ENCODE measurements around the gene ENTPD5. TPM values are rescaled to one million over a fixed set of nuclear protein-coding genes. Genes with fewer than 3 reads are reported as not detected.
"Not testable (repeated sequence)": the region's sequence is repeated elsewhere in the genome, so short reads cannot be mapped to it uniquely, and the experiment has no call there.

ENTPD5 gene
- total RNA-seq, 5 donors from 2014 or later (not counting 1 experiment from before 2014, with no cell fraction given): 7.8 to 14.6 (median 11.6) TPM

- ATAC-seq (replicated peaks in 1 of 4): no peak
- Mint-ChIP-seq H3K9me3 (no peaks in the 10 kb centered on the region), H3K27ac (no peak overlapping the region), H3K36me3 (peaks cover 17% of the 10 kb centered on the region), H3K4me3 (no peak overlapping the region), H3K4me1 (no peaks in the 10 kb centered on the region), H3K27me3 (no peaks in the 10 kb centered on the region)
- ChIA-PET POLR2A (interaction anchor here in 1 of 2 donors (0.5 kb wide), 1 partner anchor 41 kb away, joined by 5 read pairs; no protein-coding TSS in a partner anchor), CTCF (no interaction called here)
- no CpG with 5 or more reads among the region's 2 CpGs for WGBS (ENCODE audit: insufficient coverage)
- Histone ChIP-seq H3K27me3 (replicated peaks in 1 of 2; ENCODE audit: control insufficient read depth in 2 of 2, extremely low read depth in 1 of 2, insufficient read depth in 2 of 2, low read length in 1 of 2) (no peaks in the 10 kb centered on the region), H3K4me3 (ENCODE audit: control insufficient read depth in 1 of 2, extremely low read depth in 1 of 2, low read length in 1 of 2) (no peak overlapping the region), H3K27ac (ENCODE audit: low read length) (no peak overlapping the region), H3K4me1 (ENCODE audit: control insufficient read depth in 1 of 2, extremely low read depth in 1 of 2, insufficient read depth in 2 of 2, low read length in 2 of 2) (no peaks in the 10 kb centered on the region), H3K36me3 (ENCODE audit: control insufficient read depth in 2 of 2, extremely low read depth in 1 of 2, insufficient read depth in 1 of 2, low read length in 1 of 2) (no peaks in the 10 kb centered on the region), H3K9me3 (no peaks in the 10 kb centered on the region)
- no peak for DNase-seq
Measured at GRCh38 chr14:73996731-73997107, 22.4 kb downstream of the ENTPD5 start.

DNA sequence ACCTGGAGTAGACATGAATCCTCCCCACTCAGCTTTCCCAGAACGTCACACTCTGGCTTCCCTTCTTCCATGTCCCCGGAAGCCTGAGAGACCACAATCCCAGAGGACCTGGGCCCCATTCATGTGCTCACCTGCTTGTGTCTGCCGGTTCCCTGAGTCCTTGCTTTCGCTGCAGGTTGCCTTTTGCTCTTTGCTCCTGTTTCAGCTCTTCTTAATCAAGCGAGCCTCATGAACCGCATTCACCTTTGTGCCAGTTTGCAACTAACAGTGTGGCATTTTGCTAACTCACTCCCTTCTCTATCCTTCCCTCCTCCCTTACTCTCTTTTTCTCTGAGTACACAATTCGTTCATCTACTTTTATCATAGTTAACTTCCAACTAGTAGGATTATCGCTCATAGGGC lies 23.1 kb downstream of the ENTPD5 start:
- DNase-seq (no peak), ATAC-seq (replicated peaks in 1 of 4) (no peak)
- H3K9me3 Mint-ChIP-seq: no peaks in the 10 kb centered on the region
- H3K27me3 Mint-ChIP-seq: no peaks in the 10 kb centered on the region
- ChIA-PET CTCF (interaction anchor here in 1 of 2 donors (1.0 kb wide), 1 partner anchor 41 kb away, joined by 9 read pairs; no protein-coding TSS in a partner anchor), POLR2A (no interaction called here)
- no peak overlapping the region for H3K27ac Mint-ChIP-seq
- 94% methylated on average over 7 of the region's 8 CpGs for WGBS (ENCODE audit: insufficient coverage)
- H3K9me3 ChIP-seq: no peaks in the 10 kb centered on the region
- no peak overlapping the region for H3K4me3 ChIP-seq (ENCODE audit: control insufficient read depth in 1 of 2, extremely low read depth in 1 of 2, low read length in 1 of 2)
- no peaks in the 10 kb centered on the region for H3K4me1 Mint-ChIP-seq
- no peaks in the 10 kb centered on the region for H3K4me1 ChIP-seq (ENCODE audit: control insufficient read depth in 1 of 2, extremely low read depth in 1 of 2, insufficient read depth in 2 of 2, low read length in 2 of 2)
- H3K27ac ChIP-seq (ENCODE audit: low read length): no peak overlapping the region
- no peak overlapping the region for H3K4me3 Mint-ChIP-seq
- H3K27me3 ChIP-seq (replicated peaks in 1 of 2; ENCODE audit: control insufficient read depth in 2 of 2, extremely low read depth in 1 of 2, insufficient read depth in 2 of 2, low read length in 1 of 2): no peaks in the 10 kb centered on the region
- H3K36me3 ChIP-seq (ENCODE audit: control insufficient read depth in 2 of 2, extremely low read depth in 1 of 2, insufficient read depth in 1 of 2, low read length in 1 of 2): no peaks in the 10 kb centered on the region
- H3K36me3 Mint-ChIP-seq: peaks cover 19% of the 10 kb centered on the region

DNA sequence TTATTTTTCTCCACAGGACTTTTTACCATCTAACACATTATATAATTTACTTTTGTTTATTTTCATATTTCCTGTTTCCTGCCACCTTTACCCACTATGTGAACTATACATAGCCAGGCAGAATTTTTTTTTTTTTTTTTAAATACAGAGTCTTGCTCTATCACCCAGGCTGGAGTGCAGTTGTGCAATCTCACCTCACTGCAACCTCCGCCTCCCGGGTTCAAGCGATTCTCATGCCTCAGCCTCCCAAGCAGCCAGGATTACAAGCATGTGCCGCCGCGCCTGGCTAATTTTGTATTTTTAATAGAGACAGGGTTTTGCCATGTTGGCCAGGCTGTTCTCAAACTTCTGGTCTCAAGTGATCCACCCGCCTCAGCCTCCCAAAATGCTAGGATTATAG lies 24.2 kb downstream of the ENTPD5 start:
- 100% methylated on average over 3 of the region's 7 CpGs for WGBS (ENCODE audit: insufficient coverage)

GRCh38 chr14:73991092-73991491 lies 28.0 kb downstream of the ENTPD5 start:
- Histone ChIP-seq H3K27ac (ENCODE audit: low read length) (no peak overlapping the region), H3K36me3 (ENCODE audit: control insufficient read depth in 2 of 2, extremely low read depth in 1 of 2, insufficient read depth in 1 of 2, low read length in 1 of 2) (peaks cover 0 to 13% of the 10 kb centered on the region in 2 donors), H3K4me1 (ENCODE audit: control insufficient read depth in 1 of 2, extremely low read depth in 1 of 2, insufficient read depth in 2 of 2, low read length in 2 of 2) (no peaks in the 10 kb centered on the region), H3K4me3 (ENCODE audit: control insufficient read depth in 1 of 2, extremely low read depth in 1 of 2, low read length in 1 of 2) (no peak overlapping the region), H3K9me3 (no peaks in the 10 kb centered on the region), H3K27me3 (replicated peaks in 1 of 2; ENCODE audit: control insufficient read depth in 2 of 2, extremely low read depth in 1 of 2, insufficient read depth in 2 of 2, low read length in 1 of 2) (no peaks in the 10 kb centered on the region)
- Mint-ChIP-seq H3K4me1 (no peaks in the 10 kb centered on the region), H3K27ac (no peak overlapping the region), H3K9me3 (no peaks in the 10 kb centered on the region), H3K36me3 (peaks cover 22% of the 10 kb centered on the region), H3K27me3 (no peaks in the 10 kb centered on the region), H3K4me3 (no peak overlapping the region)
- ATAC-seq (replicated peaks in 1 of 4) (no peak), DNase-seq (no peak)
- CTCF ChIA-PET: interaction anchor here in 1 of 2 donors (0.6 kb wide), 2 partner anchors 11 to 58 kb away, joined by 3 read pairs; no protein-coding TSS in a partner anchor
- POLR2A ChIA-PET: no interaction called here
- WGBS (ENCODE audit: insufficient coverage): 71% methylated on average over 1 of the region's 4 CpGs

More for the DNA sequence above, 24.2 kb downstream of the ENTPD5 start:
- ATAC-seq (replicated peaks in 1 of 4); POLR2A ChIA-PET; H3K4me1 ChIP-seq (ENCODE audit: control insufficient read depth in 1 of 2, extremely low read depth in 1 of 2, insufficient read depth in 2 of 2, low read length in 2 of 2); H3K4me3 ChIP-seq (ENCODE audit: control insufficient read depth in 1 of 2, extremely low read depth in 1 of 2, low read length in 1 of 2); H3K9me3 ChIP-seq; H3K4me3 Mint-ChIP-seq; H3K27me3 ChIP-seq (replicated peaks in 1 of 2; ENCODE audit: control insufficient read depth in 2 of 2, extremely low read depth in 1 of 2, insufficient read depth in 2 of 2, low read length in 1 of 2); H3K27ac Mint-ChIP-seq; DNase-seq; H3K27me3 Mint-ChIP-seq; H3K27ac ChIP-seq (ENCODE audit: low read length); H3K9me3 Mint-ChIP-seq; H3K4me1 Mint-ChIP-seq; H3K36me3 ChIP-seq (ENCODE audit: control insufficient read depth in 2 of 2, extremely low read depth in 1 of 2, insufficient read depth in 1 of 2, low read length in 1 of 2): not testable (repeated sequence)
- H3K36me3 Mint-ChIP-seq: peaks cover 20% of the 10 kb centered on the region
- CTCF ChIA-PET: interaction anchor here in 1 of 2 donors (1.0 kb wide), 1 partner anchor 42 kb away, joined by 9 read pairs; no protein-coding TSS in a partner anchor

DNA sequence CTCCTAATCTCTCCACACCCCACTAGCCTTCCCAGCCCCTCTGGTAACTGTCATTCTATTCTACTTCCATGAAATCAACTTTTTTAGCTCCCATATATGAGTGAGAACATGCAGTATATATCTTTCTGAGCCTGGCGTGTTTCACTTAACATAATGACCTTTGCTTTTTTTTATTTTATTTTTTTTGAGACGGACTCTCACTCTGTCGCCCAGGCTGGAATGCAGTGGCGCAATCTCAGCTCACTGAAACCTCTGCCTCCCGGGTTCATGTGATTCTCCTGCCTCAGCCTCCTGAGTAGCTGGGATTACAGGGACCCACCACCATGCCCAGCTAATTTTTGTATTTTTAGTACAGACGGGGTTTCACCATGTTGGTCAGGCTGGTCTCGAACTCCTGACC lies 30.4 kb downstream of the ENTPD5 start:
- peaks cover 0 to 13% of the 10 kb centered on the region in 2 donors for H3K36me3 ChIP-seq (ENCODE audit: control insufficient read depth in 2 of 2, extremely low read depth in 1 of 2, insufficient read depth in 1 of 2, low read length in 1 of 2)
- peaks cover 28% of the 10 kb centered on the region for H3K36me3 Mint-ChIP-seq
- DNase-seq; H3K4me3 ChIP-seq (ENCODE audit: control insufficient read depth in 1 of 2, extremely low read depth in 1 of 2, low read length in 1 of 2); POLR2A ChIA-PET; H3K27ac Mint-ChIP-seq; H3K27ac ChIP-seq (ENCODE audit: low read length); H3K27me3 Mint-ChIP-seq; H3K27me3 ChIP-seq (replicated peaks in 1 of 2; ENCODE audit: control insufficient read depth in 2 of 2, extremely low read depth in 1 of 2, insufficient read depth in 2 of 2, low read length in 1 of 2); H3K9me3 ChIP-seq; H3K9me3 Mint-ChIP-seq; ATAC-seq (replicated peaks in 1 of 4); H3K4me3 Mint-ChIP-seq; H3K4me1 Mint-ChIP-seq; H3K4me1 ChIP-seq (ENCODE audit: control insufficient read depth in 1 of 2, extremely low read depth in 1 of 2, insufficient read depth in 2 of 2, low read length in 2 of 2): not testable (repeated sequence)
- 92% methylated on average over 4 of the region's 7 CpGs for WGBS (ENCODE audit: insufficient coverage)
- CTCF ChIA-PET: interaction anchor here in 1 of 2 donors (0.5 kb wide), 1 partner anchor 10 kb away, joined by 4 read pairs; no protein-coding TSS in a partner anchor

GRCh38 chr14:73988065-73988464 lies 31.0 kb downstream of the ENTPD5 start:
- Histone ChIP-seq H3K27ac (ENCODE audit: low read length) (no peak overlapping the region), H3K36me3 (ENCODE audit: control insufficient read depth in 2 of 2, extremely low read depth in 1 of 2, insufficient read depth in 1 of 2, low read length in 1 of 2) (peaks cover 0 to 13% of the 10 kb centered on the region in 2 donors), H3K27me3 (replicated peaks in 1 of 2; ENCODE audit: control insufficient read depth in 2 of 2, extremely low read depth in 1 of 2, insufficient read depth in 2 of 2, low read length in 1 of 2) (no peaks in the 10 kb centered on the region), H3K9me3 (no peaks in the 10 kb centered on the region), H3K4me1 (ENCODE audit: control insufficient read depth in 1 of 2, extremely low read depth in 1 of 2, insufficient read depth in 2 of 2, low read length in 2 of 2) (no peaks in the 10 kb centered on the region), H3K4me3 (ENCODE audit: control insufficient read depth in 1 of 2, extremely low read depth in 1 of 2, low read length in 1 of 2) (no peak overlapping the region)
- no peak for ATAC-seq (replicated peaks in 1 of 4)
- no peak overlapping the region for H3K4me3 Mint-ChIP-seq
- no peaks in the 10 kb centered on the region for H3K9me3 Mint-ChIP-seq
- DNase-seq: no peak
- ChIA-PET CTCF (no interaction called here), POLR2A (no interaction called here)
- no CpG with 5 or more reads among the region's 3 CpGs for WGBS (ENCODE audit: insufficient coverage)
- H3K36me3 Mint-ChIP-seq: peaks cover 28% of the 10 kb centered on the region
- H3K4me1 Mint-ChIP-seq: no peaks in the 10 kb centered on the region
- H3K27me3 Mint-ChIP-seq: no peaks in the 10 kb centered on the region
- H3K27ac Mint-ChIP-seq: no peak overlapping the region

DNA sequence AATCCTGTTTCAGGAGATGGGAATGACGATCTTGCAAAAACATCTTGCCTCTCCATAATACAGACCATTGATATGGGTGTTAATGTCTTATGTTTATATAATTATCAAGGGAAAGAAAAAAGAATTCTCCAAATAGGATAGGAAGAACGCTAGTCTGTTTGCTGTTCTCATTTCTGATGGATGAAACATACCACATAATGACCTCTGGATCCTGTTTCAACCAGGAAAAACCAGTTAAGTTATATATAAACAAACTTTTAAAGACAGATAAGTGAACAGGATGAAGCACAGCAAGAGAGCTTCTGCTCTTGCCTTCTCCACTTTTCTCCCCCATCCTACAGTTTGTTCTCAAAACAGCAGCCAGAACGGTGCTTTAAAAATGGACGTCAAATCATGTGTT lies 41.2 kb downstream of the ENTPD5 start:
- H3K36me3 ChIP-seq (ENCODE audit: control insufficient read depth in 2 of 2, extremely low read depth in 1 of 2, insufficient read depth in 1 of 2, low read length in 1 of 2): peaks cover 0 to 13% of the 10 kb centered on the region in 2 donors
- 100% methylated on average over 2 of the region's 4 CpGs for WGBS (ENCODE audit: insufficient coverage)
- peaks cover 18% of the 10 kb centered on the region for H3K36me3 Mint-ChIP-seq
- DNase-seq (no peak), ATAC-seq (replicated peaks in 1 of 4) (no peak)
- no peaks in the 10 kb centered on the region for H3K27me3 ChIP-seq (replicated peaks in 1 of 2; ENCODE audit: control insufficient read depth in 2 of 2, extremely low read depth in 1 of 2, insufficient read depth in 2 of 2, low read length in 1 of 2)
- no peak overlapping the region for H3K4me3 ChIP-seq (ENCODE audit: control insufficient read depth in 1 of 2, extremely low read depth in 1 of 2, low read length in 1 of 2)
- no peaks in the 10 kb centered on the region for H3K4me1 Mint-ChIP-seq
- CTCF ChIA-PET: no interaction called here
- no peak overlapping the region for H3K4me3 Mint-ChIP-seq
- H3K27me3 Mint-ChIP-seq: no peaks in the 10 kb centered on the region
- H3K4me1 ChIP-seq (ENCODE audit: control insufficient read depth in 1 of 2, extremely low read depth in 1 of 2, insufficient read depth in 2 of 2, low read length in 2 of 2): no peaks in the 10 kb centered on the region
- no peak overlapping the region for H3K27ac ChIP-seq (ENCODE audit: low read length)
- POLR2A ChIA-PET: interaction anchor here in 1 of 2 donors (0.6 kb wide), 1 partner anchor 1507 kb away, joined by 4 read pairs; no protein-coding TSS in a partner anchor
- H3K9me3 ChIP-seq: no peaks in the 10 kb centered on the region
- no peaks in the 10 kb centered on the region for H3K9me3 Mint-ChIP-seq
- H3K27ac Mint-ChIP-seq: no peak overlapping the region

All from T-cell (primary cell).